Activated T-cell treated with anti-CD3 and anti-CD28 coated beads, Interleukin-2, amount 50 U/mL, for 48 hours (primary cell): ENCODE data around the gene FXR1.
"Not testable (repeated sequence)": the region's sequence is repeated elsewhere in the genome, so short reads cannot be mapped to it uniquely, and the experiment has no call there.

Experiments
- DNase-seq, 2 experiments: peaks; one replicate each; pipeline ENCODE4 v3.0.0-alpha.2; 2020

The FXR1 gene

DNA sequence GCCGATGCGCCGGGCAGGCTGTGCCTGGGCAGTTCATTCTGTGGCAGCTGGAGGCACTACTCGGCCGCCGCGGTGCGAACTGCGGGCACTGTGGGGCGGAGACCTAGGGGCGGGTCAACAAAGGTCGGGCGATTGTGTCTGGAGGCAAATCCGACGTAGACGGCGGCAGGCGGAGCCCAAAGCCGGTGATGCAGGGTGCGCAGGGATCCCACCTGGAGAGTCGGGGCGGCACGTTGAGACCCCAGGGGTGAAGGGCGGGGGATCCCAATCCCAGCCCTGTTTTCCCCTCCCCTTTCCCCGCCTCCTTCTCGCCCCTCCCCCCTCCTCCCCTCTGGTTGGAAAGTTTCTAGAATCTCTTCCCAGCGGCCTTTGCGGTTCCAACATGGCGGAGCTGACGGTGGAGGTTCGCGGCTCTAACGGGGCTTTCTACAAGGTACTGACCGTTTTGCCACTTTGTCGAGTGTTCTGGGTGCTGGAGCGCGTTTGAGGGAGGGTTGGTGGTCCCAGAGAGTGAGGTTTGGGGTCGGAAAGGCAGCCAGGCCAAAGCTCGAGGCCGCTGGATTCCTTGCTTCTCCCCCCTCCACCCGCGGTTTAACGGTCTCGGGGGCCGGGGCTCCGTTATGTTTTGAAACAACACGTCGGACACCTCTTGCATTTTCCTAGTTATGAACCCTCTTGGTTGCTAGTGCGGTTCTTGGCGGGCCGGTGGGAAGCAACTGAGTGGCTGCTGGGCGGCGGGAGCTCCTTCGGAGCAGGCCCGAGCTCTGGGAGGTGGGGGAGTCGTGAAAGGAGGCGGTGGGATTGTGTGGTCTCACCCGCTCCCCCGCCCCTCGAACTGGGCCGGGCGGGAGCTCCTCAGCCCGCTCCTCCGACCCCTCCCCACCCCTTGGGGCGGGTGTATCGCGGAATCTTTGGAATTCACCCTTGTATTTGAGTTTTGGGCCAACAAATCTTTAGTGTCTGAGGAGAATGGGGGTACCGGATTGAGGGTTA is at the start of gene FXR1:
TSS of gene FXR1 (plus strand) at position 367 of the 993 bp plus-strand sequence. CDS start at position 383, 16 bp downstream.
- peak; percentile 94 to 96 for DNase-seq

DNA sequence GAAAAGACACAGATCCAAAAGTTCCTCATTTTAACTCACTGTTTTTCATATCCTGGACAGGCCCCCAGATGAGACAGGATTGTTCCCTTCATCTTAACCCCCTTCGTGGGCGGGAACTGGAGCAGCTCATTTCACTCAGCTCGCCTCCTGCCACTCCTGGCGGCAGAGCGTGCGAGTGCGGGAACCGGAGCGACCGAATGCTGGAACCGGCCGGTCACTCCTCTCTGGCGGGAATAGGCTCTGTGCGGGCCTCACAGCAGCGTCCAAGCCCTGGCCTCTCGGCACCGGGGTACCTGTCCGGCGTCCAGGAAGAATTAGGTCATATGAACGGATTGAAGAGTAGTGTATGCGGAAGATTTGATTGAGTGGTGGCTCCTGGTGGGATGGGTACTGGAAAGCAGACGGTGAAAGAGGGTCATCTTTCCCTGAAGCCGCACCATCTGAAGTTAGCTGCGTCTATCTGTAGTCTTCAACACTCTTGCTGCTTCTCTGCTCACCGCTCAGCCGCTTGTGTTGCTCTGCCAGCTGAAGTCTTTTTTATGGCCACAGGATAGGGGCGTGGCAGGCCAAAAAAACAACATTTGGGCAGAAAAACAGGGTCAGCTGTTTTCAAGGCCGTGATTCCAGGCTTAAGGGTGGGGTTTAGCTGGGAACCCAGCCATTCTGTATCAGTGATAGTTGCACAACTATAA is 42.3 kb upstream of the FXR1 start:
- DNase-seq: no peak

DNA sequence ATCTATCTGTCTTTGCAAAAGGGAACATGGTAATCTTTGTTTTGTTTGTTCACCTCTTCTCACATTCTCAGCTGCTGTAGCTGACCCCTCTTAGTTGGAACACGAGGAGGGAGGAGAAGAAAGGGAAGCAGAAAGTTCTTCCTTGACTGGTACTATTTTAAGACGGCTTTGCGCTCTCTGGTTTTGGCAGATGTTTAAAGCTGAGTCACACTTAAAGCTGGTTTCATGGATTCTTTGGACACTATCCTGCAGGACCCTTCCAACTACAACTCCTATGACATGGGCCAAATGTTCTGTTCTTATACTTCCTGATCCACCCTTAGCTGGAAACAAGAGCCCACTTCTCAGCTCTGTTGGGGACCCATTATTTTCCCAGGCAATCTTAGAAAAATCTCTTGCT is 40.6 kb upstream of the FXR1 start:
- DNase-seq: no peak

DNA sequence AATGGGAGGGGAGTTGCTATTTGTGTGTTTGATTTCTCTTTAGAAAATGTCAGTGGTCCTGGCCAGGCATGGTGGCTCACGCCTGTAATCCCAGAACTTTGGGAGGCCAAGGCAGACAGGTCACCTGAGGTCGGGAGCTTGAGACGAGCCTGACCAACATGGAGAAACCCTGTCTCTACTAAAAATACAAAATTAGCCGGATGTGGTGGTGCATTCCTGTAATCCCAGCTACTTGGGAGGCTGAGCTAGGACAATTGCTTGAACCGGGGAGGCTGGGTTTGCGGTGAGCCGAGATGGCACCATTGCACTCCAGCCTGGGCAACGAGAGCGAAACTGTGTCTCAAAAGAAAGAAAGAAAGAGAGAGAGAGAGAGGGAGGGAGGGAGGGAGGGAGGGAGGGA is 40.0 kb upstream of the FXR1 start:
- DNase-seq: not testable (repeated sequence)

DNA sequence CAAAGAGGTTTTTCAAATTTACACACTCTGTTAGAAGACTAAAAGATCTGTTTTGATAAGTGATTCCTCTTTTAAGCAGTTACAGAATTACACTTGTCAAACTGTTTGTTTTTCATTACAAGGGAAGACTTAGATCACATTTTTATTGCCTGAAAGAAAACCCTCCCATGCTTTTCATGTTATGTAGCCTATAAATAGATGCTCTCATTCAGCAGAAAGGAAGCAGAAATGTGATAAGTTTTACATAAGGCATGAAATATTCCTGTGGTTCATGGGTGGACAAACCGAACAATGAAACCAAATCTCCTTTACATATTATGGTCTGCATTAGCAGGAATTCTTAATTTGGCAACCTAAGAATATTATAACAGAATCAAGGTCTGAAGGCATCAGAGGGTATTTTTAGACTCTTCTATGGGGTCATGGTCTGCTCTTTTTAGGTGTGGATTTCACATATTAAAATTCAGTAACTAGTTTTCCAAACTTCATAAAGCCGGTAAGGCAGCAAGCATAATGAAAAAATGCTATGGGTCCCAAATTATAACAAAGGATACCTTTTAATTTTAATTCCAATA is 37.3 kb upstream of the FXR1 start:
- no peak for DNase-seq

DNA sequence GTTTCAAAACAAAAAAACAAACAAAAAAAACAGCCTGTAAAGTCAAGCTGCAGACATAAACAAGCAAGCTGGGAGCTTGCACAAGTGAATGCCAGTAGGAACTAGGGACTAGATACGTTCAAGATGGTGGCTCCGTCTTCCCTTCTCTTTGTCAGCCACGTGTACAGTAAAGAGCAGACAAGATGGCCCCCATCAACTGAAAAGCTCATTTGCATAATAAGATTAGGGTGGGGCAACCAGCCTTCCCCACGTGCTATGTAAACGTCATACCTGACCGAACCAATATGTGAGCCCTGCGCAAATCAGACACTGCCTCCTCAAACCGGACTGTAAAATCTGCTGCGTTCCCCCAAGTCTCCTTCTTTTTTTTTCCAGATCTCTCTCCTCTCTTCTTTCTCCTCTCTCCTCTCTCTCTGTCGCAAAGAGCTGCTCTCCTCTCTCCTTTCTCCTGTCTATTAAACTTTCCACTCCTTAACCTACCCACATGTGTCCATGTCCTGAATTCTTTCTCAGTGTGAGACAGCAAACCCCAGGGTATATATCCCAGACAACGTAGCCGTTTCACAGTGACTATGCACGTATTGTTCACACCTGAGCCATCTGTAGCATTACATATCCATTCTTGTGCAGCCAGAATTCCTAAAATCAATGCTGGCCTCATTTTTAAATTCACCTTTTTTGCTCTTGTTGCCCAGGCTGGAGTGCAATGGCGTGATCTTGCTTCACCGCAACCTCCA is 31.2 kb upstream of the FXR1 start:
- DNase-seq: no peak

DNA sequence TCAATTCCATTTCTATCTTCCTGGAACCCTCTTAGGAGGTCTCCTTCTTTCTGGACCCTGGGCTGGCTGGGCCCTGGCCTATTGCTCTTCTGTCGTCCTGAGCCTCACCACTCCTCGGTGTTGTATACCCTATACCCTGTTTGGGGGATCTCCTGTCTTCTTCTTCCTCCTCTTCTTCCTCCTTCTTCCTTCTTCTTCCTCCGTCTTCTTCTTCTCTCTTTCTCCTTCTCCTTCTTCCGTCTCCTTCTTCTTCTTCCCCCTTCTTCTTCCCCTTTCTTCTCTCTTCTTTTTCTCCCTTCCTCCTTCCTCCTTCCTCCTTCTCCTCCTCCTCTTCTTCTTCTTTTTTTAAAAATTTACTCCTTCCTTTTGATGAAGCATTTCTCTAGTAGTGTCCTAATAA is 30.4 kb upstream of the FXR1 start:
- DNase-seq: no peak

DNA sequence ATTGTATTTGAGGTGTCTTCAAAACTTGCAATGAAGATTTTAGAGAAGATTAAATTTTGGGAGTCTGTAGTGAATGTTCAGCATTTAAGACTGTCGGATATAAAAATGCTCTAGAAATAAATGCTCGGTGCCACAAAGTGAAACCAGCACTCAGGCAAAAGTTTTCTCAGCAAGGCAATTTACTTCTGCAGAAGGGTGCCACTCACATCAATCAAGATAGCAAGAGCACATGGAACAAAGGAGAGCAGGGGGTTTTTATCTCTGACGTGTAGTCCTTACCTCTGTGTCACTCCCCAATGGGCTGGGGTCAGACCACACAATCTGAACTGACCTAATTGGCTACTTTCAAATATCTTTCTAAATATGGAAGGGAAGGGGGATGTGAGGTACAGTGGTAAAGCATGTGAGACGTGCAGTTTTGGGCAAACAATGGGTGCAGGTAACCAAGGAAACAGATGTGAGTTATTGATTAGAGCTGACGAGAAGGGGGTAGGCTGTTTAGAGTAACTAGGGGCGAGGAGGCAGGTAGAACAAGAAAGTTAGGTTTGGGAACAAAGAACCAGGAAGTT is 23.4 kb upstream of the FXR1 start:
- DNase-seq: no peak

DNA sequence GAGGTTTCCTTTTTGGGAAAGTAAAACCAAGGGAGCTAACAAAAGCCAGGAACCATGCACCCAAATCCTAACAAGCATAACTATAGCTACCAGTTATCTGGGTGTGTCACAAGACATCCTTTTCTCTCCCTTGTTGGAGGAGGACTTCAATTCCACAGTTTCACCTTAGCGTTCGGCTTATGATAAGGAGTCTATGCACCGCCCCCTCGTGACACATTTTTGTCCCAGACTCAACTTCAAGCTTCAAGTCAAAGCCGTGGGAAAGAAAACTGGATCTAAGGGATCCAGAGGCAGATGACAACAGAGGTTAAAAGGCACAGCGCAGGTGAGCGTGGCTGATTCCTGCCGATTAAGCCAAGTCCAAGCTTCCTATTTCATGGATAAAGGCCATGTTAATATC is 13.9 kb upstream of the FXR1 start:
- DNase-seq: no peak

DNA sequence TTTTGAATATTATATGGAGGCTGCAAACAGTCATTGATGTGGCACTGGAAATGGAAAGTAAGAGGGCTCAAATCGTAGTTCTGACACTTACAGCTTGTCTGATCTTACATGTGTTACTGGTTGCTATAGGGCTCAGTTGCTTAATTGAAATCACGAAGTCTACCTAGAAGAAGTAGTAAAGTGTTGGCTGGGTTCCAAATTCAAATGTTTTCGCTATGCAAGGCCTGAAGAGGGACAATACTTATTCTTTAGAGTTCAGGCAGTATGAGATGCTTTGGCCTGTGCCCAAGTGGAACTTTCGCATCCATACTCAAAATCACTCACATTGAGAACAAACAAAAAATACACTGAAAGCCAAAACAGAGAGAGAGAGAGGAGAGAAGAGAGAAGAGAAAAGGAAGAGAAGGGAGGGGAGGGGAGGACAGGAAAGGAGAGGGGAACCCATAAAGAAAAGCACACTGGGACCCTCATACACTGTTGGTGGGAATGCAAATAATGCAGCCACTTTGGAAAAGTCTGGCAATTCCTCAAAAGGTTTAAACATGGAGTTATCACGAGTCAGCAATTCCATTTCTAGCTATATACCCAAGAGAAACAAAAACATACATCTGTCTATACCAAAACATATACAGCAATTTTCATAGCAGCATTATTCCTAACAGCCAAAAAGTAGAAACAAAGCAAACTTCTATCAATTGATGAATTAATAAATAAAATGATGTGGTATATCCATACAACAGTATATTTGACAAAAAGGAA is 2.9 kb upstream of the FXR1 start:
- DNase-seq: no peak

DNA sequence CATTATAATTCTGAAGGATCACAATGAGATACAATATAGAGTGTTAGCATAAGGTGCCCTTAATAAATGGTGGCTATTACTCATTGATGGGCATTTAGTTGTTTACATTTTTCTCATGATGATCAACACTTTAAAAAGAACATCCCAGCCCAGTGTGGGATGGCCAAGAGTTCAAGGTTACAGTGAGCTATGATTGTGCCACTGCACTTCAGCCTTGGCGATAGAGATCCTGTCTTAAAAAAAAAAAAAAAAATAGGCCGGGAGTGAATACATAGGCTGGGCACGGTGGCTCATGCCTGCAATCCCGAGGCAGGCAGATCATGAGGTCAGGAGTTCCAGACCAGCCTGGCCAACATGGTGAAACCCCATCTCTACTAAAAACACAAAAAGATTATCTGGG is 1.6 kb upstream of the FXR1 start:
- no peak for DNase-seq

DNA sequence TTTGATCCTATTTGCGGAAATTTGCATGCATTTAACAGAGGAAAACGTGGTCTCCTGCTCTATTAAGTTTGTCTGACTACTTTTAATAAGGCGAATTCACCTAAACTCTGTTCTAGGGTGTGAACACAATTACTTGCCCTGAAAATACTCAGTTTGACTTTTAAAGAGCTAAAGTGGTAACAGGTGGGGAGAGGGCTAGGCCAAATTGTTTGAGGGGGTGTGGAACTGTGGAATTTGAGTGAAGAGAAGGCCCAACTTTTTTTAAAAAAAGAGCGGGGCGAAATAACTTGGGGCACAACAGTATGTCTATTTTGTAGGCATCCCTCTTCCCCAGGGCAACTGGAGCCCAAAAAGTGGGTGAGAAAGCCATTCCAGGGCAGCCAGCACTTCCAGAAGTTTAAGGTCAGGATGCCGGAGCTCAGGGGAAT is 580 bp upstream of the FXR1 start:
- no peak for DNase-seq

DNA sequence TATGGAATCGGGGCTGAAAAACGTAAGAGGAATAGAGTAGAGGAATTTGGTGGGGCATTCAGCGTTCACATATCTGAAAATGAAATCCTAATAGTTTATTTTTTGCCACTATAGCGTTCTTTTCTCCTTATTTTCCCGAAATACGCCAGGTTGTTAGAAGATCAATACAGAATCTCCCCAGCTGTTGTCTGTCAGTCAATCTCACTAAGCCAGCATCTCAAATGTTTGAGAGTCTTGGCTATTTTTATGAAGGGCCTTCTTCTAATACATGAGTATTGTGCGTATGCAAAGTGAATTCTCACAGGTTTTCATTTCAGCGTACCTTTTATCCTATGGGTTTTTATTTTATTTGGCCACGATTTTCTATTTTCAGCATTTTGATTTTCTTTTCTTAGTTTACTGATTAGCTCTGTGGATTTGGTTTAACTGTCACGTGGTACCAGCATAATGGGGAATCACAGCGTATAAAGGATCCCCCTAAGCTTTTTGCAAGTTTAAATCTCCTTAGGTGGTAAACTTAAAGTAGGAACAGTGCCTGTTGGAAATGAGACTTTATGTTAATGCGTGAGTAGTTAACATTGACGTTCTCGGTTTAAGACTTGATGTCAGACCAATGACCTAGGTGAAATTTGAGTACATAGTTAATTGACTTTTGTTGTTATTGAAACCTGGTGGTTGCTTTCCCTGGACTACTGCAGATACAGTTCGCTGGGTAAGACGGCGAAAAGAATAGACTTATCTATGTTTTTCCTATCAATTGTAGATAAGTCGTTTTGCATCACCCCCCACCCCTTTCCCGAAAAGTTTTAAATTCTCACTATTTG is 1.3 kb downstream of the FXR1 start:
- no peak for DNase-seq

DNA sequence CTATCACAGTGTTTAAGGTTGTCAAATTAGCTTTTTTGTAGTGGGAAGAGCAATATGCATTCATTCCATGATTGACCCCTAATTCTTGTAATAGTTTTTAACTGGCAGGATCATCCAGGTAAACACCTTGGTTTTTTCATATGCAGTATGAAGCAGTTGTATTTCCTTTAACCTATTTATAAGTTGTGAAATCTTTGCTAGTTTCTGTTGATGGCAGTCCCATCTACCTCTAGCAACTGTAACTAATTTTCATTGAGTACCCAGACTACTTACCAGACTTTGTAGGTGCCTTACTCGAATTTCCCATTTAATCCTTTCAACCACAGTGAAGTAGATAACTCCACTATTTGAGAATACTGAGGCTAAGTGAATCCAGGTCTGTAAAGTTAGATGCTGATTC is 6.1 kb downstream of the FXR1 start:
- DNase-seq: no peak

DNA sequence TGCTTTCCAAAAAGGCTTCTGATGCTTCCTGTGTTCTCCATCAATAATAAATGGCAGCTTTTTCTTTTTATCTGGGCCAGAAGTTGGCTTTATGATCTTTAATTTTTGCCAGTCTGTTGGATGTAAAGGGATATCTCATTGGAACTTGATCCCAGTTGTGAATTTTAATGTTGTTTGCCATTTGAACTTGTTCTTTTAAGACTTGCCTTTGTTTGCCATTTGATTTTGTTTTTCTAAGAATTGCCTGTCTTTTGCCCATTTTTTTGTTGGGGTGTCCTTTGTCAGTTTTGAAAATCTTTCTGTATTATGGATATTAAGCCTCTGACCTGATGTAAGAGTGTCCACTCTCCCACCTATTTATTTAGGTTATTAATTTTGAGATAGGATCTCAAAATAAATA is 9.8 kb downstream of the FXR1 start:
- DNase-seq: no peak

DNA sequence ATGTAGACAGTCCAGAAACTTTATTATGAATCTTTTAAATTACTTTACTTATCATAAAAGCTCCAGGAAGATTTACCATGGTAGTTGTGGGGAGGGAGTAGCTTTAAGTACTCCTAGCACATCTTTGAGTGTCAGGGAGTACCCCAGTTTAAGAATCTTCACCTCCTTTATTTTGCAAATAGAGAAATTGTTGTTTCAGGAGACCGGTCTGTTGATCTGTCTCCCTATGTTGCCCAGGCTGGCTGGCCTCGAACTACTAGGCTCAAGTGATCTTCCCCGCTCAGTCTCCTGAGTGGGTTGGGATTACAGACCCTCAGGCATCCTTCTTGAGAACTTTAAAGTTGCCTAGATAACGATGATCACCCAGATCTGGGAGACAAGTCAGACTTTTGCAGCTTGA is 11.1 kb downstream of the FXR1 start:
- no peak for DNase-seq

DNA sequence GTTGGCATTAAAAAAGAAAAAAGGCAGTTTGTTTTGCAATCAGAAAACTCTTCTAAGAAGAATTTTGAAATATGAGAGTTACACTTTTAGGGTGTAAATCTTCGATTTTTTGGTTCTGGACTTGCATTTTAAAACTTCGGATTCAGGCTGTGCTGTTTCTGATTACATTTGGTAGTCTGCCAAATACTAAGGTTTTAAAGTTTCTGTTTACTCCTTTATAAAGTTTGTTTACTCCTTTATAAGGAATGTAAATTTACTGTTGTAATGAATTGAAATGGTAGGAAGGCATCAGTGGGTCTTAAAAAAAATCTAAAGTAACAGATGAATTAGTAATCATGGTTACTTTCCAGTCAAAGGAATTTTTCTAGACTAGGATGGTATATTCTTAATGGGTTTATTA is 14.1 kb downstream of the FXR1 start:
- DNase-seq: no peak

DNA sequence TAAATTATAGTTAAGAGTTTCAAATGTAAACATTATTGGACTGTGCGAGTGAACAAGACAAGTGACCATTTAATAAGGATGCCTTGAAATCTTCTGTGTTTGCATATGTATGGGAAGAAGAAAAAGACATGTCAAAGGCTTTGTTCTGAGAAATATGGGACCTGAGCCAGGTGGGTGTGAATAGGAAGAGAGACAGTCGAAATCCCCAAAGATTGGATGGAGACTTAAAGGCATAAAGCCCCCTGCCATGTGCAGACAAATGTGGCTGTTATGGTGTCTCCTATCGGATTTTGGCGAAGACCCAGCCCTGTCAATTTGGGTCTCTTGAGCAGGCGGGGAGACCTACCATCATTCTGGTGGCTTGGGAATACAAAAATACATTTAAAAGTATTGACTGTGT is 16.9 kb downstream of the FXR1 start:
- no peak for DNase-seq

DNA sequence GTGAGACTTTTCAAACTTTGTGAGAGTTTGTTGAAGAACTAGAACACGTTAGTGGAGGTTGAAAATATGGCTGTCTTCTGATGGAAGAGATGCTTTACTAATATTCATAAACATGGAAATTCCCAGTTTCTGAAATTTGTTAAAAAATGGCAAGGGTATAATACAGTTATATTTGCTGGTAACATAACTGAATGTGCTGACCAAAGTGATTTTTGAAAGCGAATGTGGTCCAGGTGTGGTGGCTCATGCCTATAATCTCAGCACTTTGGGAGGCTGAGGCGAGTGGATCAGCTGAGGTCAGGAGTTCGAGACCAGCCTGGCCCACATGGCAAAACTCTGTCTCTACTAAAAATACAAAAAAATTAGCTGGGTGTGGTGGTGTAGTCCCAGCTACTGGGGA is 18.1 kb downstream of the FXR1 start:
- DNase-seq: no peak

DNA sequence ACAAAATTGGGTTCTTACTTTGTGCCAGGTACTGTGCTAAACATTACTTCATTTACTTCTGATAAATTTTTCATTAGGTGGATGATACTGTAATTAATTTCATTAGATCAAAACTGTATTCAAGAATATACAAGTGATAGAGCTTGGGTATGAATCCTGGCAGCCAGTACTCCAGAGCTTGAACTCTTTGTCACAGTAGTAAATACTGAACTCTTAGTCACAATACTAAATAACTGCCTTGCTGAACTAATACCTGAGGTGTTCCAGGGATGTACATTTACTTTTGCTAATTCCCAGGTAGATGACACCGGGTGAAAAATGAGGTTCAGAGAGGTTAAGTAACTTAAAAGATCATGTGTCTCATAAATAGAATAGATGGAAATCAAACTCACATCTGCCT is 20.3 kb downstream of the FXR1 start:
- DNase-seq: no peak

DNA sequence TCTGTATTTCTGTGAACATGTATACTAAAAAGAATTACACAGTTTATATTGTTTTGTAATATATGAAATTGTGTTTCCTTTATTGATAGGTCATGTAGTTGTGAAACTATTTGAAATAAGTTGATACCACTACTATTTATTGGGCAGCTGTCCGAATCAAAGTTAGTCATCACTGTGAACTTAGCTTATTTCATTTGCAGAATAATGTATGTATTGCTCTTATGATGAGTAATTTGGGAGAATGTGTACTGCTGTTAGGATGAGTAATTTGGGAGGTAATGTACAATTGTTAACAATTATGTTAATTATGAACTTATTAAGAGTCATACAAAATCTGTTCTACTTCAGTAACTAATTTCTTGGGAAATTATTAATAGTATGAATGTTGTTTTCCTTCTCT is 22.2 kb downstream of the FXR1 start:
- no peak for DNase-seq
